Measurements from ENCODE around the gene PRR35. TPM values are rescaled to one million over a fixed set of nuclear protein-coding genes. Genes with fewer than 3 reads are reported as not detected.

PRR35 gene
- total RNA-seq, 1 donor from 2014 or later: not detected

DNA sequence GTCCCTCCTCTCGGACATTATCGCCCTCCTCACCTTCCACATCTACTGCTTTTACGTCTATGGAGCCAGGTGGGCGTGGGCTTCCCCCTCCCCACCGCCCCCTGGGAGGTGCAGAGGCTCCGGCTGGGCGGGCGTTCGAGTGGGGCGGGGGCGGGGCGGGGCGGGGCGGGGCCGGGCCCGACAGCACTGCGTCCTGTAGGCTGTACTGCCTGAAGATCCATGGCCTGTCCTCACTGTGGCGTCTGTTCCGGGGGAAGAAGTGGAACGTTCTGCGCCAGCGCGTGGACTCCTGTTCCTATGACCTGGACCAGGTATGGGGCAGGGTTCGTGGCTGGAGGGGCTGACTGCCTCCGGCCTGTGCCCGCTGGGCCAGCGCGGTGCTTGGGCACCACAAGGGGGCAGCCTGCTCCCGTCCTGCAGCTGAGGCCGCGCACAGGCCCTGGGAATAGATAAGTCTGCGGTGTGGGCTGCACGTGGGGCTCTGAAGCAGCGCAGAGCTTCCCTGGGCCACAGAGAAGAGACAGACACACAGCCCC lies 18.7 kb downstream of the PRR35 start:
- intact Hi-C loops (cut with micrococcal nuclease): no loop called here
- H3K9me3 Mint-ChIP-seq: no peaks in the 10 kb centered on the region
- no peaks in the 10 kb centered on the region for H3K4me1 Mint-ChIP-seq (ENCODE audit: low read depth)
- H3K4me3 Mint-ChIP-seq: no peak overlapping the region
- H3K27me3 Mint-ChIP-seq (ENCODE audit: insufficient read depth): no peaks in the 10 kb centered on the region
- H3K27ac Mint-ChIP-seq: no peak overlapping the region
- no peaks in the 10 kb centered on the region for H3K36me3 Mint-ChIP-seq (ENCODE audit: low read depth)
- peak; percentile 23 for DNase-seq (ENCODE audit: low spot score)

DNA sequence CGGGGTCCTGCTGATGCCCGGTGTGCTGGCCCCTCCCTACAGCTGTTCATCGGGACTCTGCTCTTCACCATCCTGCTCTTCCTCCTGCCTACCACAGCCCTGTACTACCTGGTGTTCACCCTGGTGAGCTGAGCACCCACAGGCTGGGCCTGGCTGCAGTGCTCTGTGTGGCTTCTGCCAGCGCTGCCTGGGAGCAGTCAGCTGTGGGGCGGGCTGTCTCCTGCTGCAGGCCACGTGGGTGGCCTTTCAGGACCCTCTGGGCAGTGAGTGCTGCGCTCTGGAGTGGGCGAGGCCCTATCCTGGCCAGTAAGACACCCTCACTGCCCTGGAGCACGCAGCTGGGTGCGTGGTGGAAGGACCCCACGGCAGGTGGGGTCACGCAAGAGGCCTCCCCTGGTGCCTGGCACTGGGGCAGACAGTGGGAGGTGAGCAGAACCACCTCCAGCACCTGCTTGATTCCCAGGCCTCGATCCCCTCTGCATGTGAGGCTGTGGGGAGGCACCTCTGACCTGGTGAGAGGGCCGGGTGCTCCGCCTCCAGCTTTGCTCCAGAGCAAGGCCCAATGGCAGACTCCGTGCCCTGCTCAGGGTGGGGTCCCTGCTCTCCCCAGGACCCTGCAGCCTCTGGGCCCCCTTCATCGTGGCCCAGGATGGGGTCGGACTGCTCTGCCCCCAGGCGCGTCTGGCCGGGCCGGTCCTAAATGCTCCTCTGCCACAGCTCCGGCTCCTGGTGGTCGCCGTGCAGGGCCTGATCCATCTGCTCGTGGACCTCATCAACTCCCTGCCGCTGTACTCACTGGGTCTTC lies 20.1 kb downstream of the PRR35 start:
- Mint-ChIP-seq H3K4me3 (no peak overlapping the region), H3K36me3 (ENCODE audit: low read depth) (no peaks in the 10 kb centered on the region), H3K27ac (no peak overlapping the region), H3K4me1 (ENCODE audit: low read depth) (no peaks in the 10 kb centered on the region), H3K27me3 (ENCODE audit: insufficient read depth) (no peaks in the 10 kb centered on the region), H3K9me3 (no peaks in the 10 kb centered on the region)
- intact Hi-C loops (cut with micrococcal nuclease): no loop called here
- no peak for DNase-seq (ENCODE audit: low spot score)

DNA sequence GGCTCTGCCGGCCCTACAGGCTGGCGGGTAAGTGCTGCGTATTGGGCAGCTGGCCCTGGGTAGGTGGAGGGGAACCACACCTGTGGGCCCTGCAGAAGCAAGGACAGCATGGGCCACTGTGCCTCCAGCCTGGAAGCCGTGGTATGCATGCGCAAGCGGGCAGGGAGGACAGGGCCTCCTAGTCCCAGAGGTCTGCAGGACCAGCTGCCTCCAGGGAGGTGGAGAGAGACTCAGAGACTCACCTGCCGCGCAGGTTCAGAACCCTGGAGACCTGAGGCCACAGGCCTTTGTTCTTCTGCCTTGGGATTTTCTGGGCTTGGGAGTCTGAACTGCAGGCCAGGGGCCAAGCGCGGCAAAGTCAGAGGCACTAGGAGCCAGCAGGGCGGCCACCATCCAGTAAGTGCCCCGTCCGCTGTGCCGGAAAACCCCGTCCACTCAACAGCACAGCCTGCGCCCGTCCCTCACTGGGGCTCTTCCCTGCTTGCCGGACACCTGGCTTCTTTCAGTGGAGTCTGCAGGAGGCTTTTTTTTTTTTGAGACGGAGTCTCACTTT lies 20.8 kb downstream of the PRR35 start:
- DNase-seq (ENCODE audit: low spot score): no peak
- Mint-ChIP-seq H3K4me1 (ENCODE audit: low read depth) (no peaks in the 10 kb centered on the region), H3K27ac (no peak overlapping the region), H3K27me3 (ENCODE audit: insufficient read depth) (no peaks in the 10 kb centered on the region), H3K9me3 (no peaks in the 10 kb centered on the region), H3K36me3 (ENCODE audit: low read depth) (no peaks in the 10 kb centered on the region), H3K4me3 (no peak overlapping the region)
- intact Hi-C loops (cut with micrococcal nuclease): no loop called here

DNA sequence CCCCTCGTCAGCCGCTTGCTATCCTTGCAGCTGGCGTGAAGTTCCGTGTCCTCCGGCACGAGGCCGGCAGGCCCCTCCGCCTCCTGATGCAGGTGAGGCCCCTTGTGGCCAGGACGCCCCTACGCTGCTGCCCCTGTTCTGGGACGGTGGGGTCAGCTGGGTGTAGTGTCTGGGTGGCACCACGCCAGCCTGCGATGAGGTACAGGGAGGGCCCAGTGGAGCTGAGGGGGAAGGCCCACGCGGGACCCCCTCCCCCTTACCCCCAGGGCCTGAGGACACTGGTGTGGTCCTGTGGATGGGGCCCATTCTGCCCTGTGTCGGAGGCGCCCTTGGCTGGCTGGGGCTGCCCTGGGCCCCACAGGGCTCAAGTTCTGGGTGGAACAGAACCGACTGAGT lies 22.0 kb downstream of the PRR35 start:
- Mint-ChIP-seq H3K36me3 (ENCODE audit: low read depth) (no peaks in the 10 kb centered on the region), H3K4me1 (ENCODE audit: low read depth) (peaks cover under 1% of the 10 kb centered on the region), H3K27me3 (ENCODE audit: insufficient read depth) (no peaks in the 10 kb centered on the region), H3K9me3 (no peaks in the 10 kb centered on the region), H3K27ac (no peak overlapping the region), H3K4me3 (no peak overlapping the region)
- DNase-seq (ENCODE audit: low spot score): no peak
- intact Hi-C loops (cut with micrococcal nuclease): no loop called here

DNA sequence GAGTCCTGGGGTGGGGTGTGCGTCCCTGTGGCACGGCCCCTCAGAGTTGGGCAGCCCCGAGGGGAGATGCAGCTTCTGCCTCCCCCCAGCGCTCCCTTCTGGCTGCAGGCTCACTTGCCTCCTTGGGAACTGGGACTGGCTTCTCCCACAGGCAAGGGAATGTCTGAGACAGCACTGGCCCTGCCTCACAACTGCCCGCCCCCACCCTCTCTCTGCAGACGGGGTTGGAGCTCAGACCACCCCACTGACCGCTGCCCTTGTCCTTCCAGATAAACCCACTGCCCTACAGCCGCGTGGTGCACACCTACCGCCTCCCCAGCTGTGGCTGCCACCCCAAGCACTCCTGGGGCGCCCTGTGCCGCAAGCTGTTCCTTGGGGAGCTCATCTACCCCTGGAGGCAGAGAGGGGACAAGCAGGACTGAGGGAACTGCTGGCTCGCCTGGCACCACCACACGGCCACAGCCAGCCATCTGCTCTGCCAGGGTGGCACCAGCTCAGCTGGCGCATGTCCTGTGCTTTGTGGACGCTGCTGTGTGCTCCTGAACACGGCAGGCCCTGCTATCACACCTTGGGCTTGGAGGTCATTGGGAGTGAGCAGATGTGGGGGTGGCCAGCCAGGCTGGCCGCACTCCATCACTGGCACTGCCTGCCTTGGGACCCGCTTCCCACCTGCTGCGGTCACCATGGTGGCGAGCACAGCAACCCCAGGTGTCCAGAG lies 22.6 kb downstream of the PRR35 start:
- Mint-ChIP-seq H3K4me1 (ENCODE audit: low read depth) (peaks cover 5% of the 10 kb centered on the region), H3K36me3 (ENCODE audit: low read depth) (peaks cover 3% of the 10 kb centered on the region), H3K27me3 (ENCODE audit: insufficient read depth) (no peaks in the 10 kb centered on the region), H3K4me3 (no peak overlapping the region), H3K27ac (no peak overlapping the region), H3K9me3 (no peaks in the 10 kb centered on the region)
- intact Hi-C loops (cut with micrococcal nuclease): no loop called here
- DNase-seq (ENCODE audit: low spot score): no peak

DNA sequence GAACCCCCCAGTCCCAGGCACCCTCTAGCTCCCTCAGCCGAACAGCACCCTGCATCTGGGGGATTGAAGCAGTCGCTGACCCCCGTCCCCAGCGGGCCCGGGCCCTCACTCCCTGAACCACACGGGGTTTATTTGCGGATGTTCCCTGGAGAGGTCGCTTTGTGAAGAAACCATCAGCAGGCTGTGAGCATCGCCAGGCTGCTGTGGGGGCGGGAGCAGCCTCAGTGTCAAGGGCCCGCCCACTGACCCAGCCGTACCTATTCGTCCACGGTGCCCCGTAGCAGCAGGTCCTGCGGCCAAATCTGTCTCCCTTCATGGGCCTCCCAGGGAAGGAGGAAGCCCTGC lies 23.2 kb downstream of the PRR35 start:
- Mint-ChIP-seq H3K9me3 (no peaks in the 10 kb centered on the region), H3K36me3 (ENCODE audit: low read depth) (peaks cover 3% of the 10 kb centered on the region), H3K4me1 (ENCODE audit: low read depth) (peaks cover 5% of the 10 kb centered on the region), H3K27me3 (ENCODE audit: insufficient read depth) (no peaks in the 10 kb centered on the region), H3K4me3 (no peak overlapping the region), H3K27ac (no peak overlapping the region)
- DNase-seq (ENCODE audit: low spot score): no peak
- intact Hi-C loops (cut with micrococcal nuclease): no loop called here

DNA sequence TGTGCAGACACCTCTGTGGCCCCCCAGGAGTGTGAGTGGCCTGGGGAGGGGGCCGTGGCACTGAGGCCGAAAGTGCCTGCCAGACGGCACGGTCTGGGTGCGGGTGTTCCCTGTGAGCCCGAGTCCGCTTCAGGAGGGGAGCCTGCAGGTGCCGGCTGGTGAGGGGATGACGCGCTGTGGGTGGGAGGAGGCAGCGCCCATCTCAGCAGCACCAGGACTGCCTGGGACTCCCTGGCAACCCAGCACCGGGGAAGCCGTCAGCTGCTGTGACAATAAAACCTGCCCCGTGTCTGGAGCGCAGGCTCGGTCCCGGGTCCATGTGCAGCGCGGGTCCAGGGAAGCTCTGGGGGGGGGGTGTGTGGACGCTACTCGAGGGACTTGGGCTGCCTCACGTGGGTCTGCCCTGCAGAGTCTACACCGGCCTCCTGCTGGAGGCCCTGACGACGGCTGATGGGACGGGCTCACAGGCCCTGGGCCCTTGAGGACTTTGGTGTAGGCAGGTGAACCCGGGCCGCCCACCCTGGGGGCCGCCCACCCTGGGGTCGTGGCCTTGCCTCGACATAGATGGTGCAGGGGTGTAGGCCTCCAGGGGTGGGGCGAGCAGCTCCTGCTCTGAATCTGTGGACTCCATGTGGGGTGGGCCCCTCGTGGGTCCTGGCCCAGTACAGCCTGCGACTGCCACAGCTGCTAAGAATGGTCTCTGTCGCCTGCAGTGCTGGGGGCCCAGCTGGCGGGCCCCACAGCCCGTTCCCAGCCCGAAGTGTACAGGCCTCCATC lies 23.8 kb downstream of the PRR35 start:
- no peak overlapping the region for H3K4me3 Mint-ChIP-seq
- intact Hi-C loops (cut with micrococcal nuclease): no loop called here
- DNase-seq (ENCODE audit: low spot score): no peak

DNA sequence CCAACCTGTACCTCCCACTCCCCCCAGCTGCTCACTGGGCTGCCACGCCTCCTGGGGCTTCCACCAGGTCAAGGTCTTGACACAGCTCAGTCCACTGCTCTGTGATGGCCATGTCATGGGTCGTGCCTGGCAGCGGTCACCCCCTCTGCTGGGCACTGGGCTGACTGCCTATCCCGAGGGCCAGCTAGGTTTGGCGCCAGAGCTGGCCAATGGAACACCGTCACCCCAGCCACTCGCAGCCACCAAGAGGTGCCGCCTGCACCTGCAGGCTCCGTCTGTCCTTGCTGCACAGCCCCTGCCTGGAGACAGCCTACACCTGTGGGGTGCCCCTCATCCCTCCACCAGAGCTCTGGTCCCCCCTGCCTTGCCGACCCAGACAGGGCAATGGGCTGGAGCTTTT lies 25.2 kb downstream of the PRR35 start:
- no peaks in the 10 kb centered on the region for H3K9me3 Mint-ChIP-seq
- H3K4me3 Mint-ChIP-seq: no peak overlapping the region
- no peaks in the 10 kb centered on the region for H3K27me3 Mint-ChIP-seq (ENCODE audit: insufficient read depth)
- peaks cover 3% of the 10 kb centered on the region for H3K36me3 Mint-ChIP-seq (ENCODE audit: low read depth)
- intact Hi-C loops (cut with micrococcal nuclease): no loop called here
- no peak overlapping the region for H3K27ac Mint-ChIP-seq
- DNase-seq (ENCODE audit: low spot score): no peak
- H3K4me1 Mint-ChIP-seq (ENCODE audit: low read depth): peaks cover 5% of the 10 kb centered on the region

More for the DNA sequence above, 23.8 kb downstream of the PRR35 start:
- no peaks in the 10 kb centered on the region for H3K27me3 Mint-ChIP-seq (ENCODE audit: insufficient read depth)
- H3K36me3 Mint-ChIP-seq (ENCODE audit: low read depth): peaks cover 3% of the 10 kb centered on the region
- H3K27ac Mint-ChIP-seq: no peak overlapping the region
- peaks cover 5% of the 10 kb centered on the region for H3K4me1 Mint-ChIP-seq (ENCODE audit: low read depth)
- H3K9me3 Mint-ChIP-seq: no peaks in the 10 kb centered on the region

DNA sequence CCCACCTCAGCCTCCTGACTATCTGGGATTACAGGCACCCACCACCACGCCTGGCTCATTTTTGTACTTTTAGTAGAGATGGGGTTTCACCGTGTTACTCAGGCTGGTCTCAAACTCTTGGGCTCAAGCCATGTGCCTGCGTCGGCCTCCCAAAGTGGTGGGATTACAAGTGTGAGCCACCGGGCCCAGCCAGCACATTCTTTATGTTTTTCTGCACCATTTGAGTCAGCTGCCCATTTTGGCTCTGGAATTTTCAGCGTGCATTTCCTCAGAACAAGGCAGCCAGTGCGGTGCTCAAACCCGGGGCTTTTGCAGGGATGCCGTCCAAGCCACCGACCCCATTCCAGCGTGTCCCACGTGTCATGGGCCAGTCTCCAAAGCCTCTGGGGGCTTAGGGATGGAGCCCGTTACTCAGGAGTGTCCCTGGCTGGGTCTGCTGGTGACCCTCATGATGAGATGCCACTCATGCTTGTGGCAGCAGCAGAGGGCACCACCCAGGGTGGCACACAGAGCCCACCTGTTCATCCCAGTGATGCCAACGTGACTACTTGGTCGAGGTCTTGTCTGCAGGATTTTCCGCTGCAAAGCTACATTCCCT lies 26.0 kb downstream of the PRR35 start:
- intact Hi-C loops (cut with micrococcal nuclease): no loop called here
- Mint-ChIP-seq H3K27ac (no peak overlapping the region), H3K27me3 (ENCODE audit: insufficient read depth) (no peaks in the 10 kb centered on the region), H3K9me3 (no peaks in the 10 kb centered on the region), H3K4me1 (ENCODE audit: low read depth) (peaks cover 12% of the 10 kb centered on the region), H3K36me3 (ENCODE audit: low read depth) (peaks cover 3% of the 10 kb centered on the region), H3K4me3 (no peak overlapping the region)
- no peak for DNase-seq (ENCODE audit: low spot score)

DNA sequence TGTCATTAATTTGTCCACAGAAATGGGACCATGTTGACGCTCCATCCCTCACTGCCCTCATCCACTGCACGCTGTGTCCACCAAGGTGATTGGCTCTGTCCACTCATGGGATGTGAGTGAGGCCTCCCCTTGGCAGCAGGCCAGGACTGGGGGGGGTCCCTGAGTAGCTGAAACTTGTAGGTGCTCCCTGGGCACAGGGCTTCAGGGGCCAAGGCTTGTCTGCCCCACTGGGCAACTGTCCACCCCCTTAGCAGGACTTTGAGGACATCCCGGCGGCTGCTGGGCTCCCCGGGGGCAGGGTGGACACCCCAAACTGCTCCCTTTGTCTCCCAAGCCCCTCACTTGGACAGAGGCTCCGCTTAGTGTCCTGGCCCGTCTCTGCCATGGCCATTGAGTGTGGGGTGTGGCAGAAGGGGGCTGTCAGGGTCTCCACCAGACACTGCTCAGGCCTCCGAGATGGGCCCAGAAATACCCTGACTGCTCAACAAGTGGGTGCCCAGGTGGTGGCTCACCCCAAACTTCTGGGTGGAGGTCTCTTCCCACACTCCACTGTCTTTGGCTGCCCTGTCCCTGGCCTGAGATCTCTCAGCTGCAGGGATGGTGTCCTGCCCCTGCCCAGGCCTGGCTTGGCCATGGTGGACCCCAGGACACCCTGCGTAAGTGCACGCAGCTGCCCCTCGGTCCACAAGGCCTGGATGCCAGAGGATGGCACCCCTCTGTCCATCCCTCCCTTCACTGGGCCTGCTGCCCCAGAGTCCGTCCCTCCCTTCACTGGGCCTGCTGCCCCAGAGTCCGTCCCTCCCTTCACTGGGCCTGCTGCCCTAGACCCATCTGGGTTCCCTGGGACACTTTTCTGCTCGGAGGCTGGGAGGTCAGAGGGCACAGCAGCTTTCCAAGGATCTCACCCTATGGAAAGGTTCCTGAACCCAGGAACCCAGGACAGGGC lies 26.7 kb downstream of the PRR35 start:
- Mint-ChIP-seq H3K4me1 (ENCODE audit: low read depth) (peaks cover 15% of the 10 kb centered on the region), H3K27ac (peak overlapping the region; percentile 86), H3K27me3 (ENCODE audit: insufficient read depth) (no peaks in the 10 kb centered on the region), H3K4me3 (peak overlapping the region; percentile 96), H3K9me3 (no peaks in the 10 kb centered on the region), H3K36me3 (ENCODE audit: low read depth) (peaks cover 3% of the 10 kb centered on the region)
- no peak for DNase-seq (ENCODE audit: low spot score)
- intact Hi-C loops (cut with micrococcal nuclease): no loop called here

DNA sequence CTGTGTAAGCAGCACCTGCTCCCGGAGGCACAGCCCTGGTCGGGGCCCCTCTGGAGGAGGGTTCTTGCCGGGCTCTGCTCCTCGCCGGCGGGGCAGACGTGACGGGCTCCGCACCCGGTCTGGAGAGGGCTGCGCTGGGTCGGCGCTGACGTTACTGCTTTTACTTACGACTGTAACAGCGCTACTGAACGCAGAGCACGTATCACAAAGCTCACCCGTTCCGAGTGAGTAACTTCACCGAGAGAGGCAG lies 28.4 kb downstream of the PRR35 start:
- intact Hi-C loops (cut with micrococcal nuclease): loop anchor here (1.0 to 2.0 kb wide), 3 partner anchors 18 to 236 kb away; partner anchors contain the start of gene AXIN1
- peak overlapping the region; percentile 99 for H3K27ac Mint-ChIP-seq
- peak overlapping the region; percentile 96 for H3K4me3 Mint-ChIP-seq
- peak; percentile 57 for DNase-seq (ENCODE audit: low spot score)
- peaks cover 3% of the 10 kb centered on the region for H3K36me3 Mint-ChIP-seq (ENCODE audit: low read depth)
- H3K4me1 Mint-ChIP-seq (ENCODE audit: low read depth): peaks cover 19% of the 10 kb centered on the region
- H3K9me3 Mint-ChIP-seq: no peaks in the 10 kb centered on the region
- H3K27me3 Mint-ChIP-seq (ENCODE audit: insufficient read depth): no peaks in the 10 kb centered on the region
